Caki2 (cell line): ENCODE results near the gene CCDC74B. TPM values are rescaled to one million over a fixed set of nuclear protein-coding genes. Genes with fewer than 3 reads are reported as not detected.
"Not testable (repeated sequence)": the region's sequence is repeated elsewhere in the genome, so short reads cannot be mapped to it uniquely, and the experiment has no call there.

Experiments used
- DNase-seq: peaks from one replicate; pipeline ENCODE4 v3.0.0-alpha.2; 2015; ENCODE audit warnings: low read depth
- in situ Hi-C: cut with HindIII; loops from 2 replicates; pipeline ENCODE4 v1.10.0; 2016; ENCODE audit warnings: low sequenced_read_pairs, low pct_unique_long_range_greater_than_20kb, mixed read lengths
- total RNA-seq: library from RNA; depleted of rRNA; stranded (reverse); fragments of >200 nt; shearing (Covaris generic); gene quantifications from 2 replicates; pipeline ENCODE4 v1.2.3, GENCODE V29; 2014; ENCODE audit warnings: low replicate concordance; rRNA removed

CCDC74B gene
- total RNA-seq = 19.9 and 37.3 TPM in 2 replicates

DNA sequence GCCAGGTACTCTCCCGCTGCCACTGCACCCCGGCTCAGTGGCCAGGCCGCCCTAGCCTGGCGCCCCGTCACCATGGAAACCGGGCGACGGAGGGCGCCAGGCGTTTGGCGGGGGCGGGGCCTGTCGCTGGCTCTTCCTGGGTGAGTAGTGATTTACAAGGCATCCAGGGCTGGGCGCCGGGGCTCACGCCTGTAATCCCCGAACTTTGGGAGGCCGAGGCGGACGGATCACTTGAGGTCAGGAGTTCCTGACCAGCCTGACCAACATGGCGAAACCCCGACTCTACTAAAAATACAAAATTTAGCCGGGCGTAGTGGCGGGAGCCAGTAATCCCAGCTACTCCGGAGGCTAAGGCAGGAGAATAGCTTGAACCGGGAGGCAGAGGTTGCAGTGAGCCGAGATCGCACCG is at the start of gene CCDC74B:
Gene CCDC74B, minus strand, starts transcription at position 107 of the 409 bp plus-strand sequence. CDS start 116 bp downstream, outside the sequence.
- in situ Hi-C loops = not testable (repeated sequence)

DNA sequence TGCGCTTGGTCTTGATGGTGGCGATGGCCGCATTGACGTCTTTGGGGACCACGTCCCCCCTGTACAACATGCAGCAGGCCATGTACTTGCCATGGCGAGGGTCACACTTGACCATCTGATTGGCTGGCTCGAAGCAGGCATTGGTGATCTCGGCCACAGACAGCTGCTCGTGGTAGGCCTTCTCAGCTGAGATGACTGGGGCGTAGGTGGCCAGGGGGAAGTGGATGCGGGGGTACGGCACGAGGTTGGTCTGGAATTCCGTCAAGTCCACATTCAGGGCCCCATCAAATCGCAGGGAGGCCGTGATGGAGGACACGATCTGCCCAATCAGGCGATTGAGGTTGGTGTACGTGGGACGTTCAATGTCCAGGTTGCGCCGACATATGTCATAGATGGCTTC is 48.9 kb upstream of the CCDC74B start:
- DNase-seq, in situ Hi-C loops: not testable (repeated sequence)

More for the DNA sequence above, at the start of gene CCDC74B:
- DNase-seq = peak; percentile 56

DNA sequence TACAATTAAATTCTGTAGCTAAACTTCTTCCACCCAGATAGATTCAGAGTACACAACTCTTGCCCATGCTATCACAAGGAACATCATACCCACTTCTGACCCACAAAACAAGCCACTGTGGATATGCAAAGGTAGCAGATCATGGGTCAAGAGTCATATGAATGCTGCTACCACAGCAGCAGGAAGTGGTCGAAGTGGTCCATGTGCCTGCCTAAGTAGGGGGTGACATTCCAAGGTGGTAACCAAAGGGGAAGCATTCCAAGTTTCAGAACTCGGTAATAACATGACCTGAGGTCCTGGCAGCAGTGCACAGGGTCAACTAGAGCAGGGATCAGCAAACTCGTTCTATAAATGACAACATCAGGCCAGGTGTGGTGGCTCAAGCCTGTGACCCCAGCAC is 47.5 kb upstream of the CCDC74B start:
- not testable (repeated sequence) for DNase-seq

DNA sequence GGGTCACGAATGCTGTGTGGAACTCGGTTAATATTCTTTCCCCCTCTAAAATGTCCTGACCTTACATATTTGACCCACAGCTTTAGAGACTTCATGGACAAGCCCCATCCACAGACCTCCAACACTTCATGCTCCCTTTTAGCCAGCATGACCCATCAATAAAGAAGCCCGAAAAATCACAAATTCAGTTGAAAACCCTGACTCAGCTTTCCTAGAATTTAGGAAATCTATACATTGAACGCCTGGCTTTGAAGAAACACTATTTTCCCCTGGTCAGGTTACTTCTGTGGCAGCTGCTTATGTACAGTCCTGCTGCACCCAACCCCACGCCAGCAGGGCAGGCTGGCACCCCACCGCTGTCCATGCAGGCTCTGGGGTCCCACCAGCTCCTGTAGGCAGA is 46.4 kb upstream of the CCDC74B start:
- in situ Hi-C loops, DNase-seq: not testable (repeated sequence)

More for the DNA sequence above, 47.5 kb upstream of the CCDC74B start:
- in situ Hi-C loops = not testable (repeated sequence)

DNA sequence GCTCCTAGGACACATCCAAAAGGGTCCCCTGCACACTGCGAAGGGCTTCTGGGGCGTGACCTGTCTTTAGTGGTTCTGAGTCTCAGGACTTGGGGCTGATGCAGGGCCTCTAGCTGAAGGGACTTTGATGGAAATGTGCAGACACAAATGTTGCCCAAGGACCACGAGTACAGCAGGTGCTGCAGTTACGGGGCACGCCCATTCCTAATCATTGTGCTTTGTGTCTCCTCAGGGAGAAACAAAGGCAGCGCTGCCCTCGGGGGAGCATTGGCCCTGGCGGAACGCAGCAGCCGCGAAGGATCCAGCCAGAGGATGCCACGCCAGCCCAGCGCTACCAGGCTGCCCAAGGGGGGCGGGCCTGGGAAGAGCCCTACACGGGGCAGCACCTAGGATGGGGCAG is 45.3 kb upstream of the CCDC74B start:
- in situ Hi-C loops = no loop called here
- DNase-seq = no peak

DNA sequence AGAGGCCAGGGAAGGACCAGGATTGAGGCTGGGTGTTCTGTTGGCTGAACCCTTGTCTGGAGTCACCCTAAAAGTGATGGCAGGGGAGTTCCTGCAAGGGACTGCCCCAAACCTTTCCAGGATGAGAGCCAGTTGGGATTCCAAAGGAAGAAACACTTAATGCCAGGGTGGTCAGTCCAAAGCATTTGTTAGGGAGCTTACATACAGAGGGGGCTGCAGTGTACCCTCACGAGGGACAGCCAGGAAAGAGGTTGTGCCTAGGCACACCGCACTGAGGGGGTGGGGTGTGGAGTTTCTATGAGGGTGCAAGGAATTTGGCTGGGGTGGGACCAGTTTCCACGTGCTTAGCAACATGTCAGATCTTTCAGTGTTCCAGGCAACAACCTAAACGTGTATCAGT is 44.0 kb upstream of the CCDC74B start:
- in situ Hi-C loops, DNase-seq: not testable (repeated sequence)

DNA sequence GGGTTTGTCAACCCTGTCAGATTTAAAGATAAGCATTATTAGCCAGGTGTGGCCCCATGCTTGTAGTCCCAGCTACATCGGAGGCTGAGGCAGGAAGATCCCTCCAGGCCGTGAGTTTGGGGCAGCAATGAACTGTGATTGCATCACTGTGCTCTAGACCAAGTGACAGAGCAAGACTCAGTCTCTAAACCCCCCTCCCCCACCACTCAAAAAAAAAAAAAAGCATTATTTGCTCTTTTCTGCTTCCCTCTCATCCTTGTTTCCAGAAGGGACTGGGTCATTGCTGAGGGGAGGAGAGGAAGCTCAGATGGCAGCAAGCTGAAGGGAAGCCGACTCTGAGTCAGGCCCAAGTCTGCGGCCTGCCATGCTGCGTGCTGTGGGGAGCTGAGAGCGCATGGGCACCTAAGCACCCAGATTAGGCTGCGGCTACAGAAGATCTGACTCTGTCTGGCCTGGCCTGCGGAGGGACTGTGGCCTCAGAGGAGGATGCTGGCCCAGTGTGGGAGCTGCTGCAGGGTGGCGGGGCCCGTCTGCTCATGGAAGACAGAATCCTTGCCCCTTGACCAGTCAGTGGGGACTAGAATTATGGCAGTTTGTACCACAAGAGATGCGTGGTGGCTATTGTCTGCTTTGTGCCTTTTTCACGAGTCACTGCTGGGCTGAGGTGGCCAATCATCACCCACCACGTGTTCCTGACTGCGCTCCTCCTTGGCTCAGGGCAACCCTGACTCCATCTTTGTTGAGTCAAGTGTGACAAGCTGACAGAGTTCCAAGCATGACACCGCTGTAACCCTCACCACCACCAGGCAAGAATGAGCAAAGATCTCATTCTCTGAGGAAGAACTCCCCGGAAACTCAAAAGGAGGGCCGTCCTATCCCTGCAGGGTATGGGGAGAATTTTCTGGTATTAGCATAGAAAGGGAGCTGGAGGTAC is 43.2 kb upstream of the CCDC74B start:
- in situ Hi-C loops, DNase-seq: not testable (repeated sequence)

DNA sequence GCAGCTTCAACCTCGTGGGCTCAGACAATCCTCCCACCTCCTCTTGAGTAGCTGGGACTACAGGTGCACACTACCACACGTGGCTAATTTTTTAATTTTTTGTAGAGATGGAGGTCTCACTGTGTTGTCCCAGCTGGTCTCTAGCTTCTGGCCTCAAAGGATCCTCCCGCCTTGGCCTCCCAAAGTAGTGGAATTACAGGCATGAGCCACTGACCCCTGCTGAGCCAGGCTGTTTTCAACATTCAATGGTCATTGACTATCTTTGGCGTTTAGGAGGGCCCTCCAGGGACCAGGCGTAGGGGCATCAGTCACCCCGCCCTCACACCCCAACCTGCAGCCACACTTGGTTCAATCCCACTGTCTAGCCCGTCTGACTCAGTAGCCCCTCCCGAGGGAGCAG is 42.4 kb upstream of the CCDC74B start:
- in situ Hi-C loops = no loop called here
- no peak for DNase-seq

DNA sequence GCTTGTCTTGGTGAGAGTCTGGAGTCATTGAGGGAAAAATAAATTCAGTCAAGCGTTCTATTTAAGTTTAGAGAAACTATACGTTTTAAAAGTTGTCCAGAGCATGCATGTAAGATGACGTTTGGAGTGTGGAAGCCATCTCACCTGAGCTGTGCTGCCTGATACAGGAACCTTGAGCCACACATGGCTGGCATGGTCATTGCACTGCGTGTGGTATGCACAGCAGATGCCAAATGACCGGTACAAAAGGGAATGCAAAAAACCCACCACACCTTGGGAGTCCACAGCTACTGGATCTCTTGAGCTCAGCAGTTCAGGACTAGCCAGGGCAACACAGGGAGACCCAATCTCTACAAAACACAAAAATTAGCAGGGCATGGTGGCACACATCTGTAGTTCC is 41.5 kb upstream of the CCDC74B start:
- DNase-seq = no peak
- in situ Hi-C loops = no loop called here

DNA sequence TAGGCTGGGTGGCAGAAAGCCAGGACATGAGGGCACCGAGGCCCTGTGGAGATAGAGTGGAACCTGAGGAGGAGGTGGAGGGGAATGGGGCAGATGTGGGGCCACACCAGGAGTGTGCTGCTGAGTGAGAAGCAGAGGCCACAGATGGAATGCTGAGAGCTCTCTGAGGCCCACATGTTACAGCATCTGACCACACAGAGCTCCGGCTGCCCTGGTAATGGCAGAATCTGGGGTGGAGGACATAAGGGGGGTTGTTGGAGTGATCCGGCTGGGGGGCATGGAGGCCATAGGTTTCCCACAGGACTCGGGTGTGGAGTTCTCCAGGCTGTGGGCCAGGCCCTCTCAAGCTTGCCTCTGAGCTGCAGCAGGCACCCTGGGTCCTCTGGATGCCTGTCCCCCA is 41.0 kb upstream of the CCDC74B start:
- in situ Hi-C loops = no loop called here
- no peak for DNase-seq

DNA sequence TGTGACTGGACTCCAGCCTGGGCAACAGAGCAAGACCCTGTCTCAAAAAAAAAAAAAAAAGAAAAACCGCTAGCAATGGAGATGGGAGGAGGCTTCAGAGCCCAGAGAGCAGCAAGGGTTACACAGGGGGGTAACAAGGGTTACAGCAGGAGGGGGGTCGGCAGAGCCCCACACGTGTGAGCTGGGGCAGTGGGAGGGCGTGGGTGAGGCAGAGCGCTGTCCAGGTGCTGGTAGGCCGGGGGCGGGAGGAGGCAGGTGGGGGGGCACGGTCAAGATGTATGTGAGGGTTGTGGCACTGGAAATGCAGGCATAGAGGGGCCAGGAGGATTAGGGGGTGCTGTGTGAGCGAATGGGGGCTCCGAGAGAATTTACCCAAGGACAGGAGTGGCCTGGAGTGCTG is 40.5 kb upstream of the CCDC74B start:
- DNase-seq = no peak
- in situ Hi-C loops = no loop called here

DNA sequence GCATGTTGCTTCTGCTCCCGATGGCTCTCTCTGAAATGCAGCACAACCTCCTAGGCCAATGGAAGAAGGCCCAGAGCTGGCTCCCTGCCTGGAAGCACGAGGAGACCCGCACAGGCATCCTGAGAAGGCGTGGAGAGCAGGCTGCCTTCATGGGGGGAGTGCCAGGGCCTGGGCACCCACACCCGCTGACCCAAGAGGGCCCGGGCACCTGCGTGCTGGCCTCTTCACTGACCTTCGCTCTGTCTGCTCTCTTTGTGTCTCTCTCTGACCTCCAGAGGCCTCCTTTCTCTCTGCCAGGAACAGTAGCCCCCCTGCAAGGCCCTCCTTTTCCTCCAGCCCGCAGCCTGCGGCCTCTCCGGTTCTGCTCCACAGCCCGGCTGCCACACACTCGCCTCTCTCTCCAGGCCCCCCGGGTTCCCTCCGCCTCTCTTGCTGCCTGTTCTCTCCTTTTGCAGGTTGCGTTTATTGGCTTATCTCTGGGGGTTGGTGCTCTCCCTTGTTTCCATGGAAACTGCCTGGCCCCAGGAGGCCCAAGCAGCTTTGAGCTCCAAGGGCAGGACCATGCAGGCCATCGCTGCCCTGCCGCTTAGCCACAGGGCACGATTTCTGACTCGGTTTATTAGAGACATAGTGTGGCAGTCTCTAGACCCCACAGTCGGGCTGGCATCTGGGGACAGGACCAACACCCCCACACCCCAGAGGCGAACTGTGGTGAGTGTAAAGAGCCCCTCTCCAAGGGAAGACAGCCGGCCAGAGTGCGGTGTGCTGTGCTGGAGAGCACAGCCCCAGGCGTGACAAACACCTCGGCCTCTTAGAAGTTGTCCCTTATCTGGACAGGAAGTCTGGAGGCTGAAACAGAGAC is 38.8 kb upstream of the CCDC74B start:
- in situ Hi-C loops = no loop called here
- DNase-seq = no peak

DNA sequence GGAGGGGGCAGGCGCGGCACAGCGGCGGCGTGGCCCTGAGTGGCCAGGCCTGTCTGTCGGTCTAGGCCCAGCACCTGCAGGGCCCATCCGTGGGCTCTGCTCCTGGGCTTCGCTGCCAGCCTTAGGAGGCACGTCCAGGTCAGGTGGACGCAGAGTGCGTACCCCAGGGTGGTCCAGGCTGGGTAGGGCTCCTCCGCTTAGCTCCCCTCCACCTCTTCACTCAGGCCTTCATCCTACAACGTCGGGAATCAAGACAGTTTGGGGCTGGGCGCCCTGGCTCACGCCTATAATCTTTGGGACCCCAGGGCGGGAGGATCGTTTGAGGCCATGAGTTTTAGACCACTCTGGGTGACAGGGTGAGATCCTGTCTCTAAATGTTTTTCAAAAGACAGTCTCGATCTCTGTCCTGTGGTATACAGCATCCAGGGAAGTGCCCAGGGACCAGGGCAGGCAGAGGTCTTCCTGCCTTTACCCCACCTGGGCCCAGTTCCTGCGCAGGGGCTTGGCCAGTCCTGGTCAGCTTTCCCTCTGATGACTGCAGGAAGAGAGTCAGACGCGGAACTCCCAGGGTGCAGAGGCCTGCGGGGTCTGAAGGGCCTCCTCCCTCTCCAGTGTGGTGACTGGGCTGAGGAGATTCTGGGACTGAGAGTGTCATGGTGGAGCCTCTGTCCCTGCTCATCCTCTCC is 38.1 kb upstream of the CCDC74B start:
- in situ Hi-C loops, DNase-seq: not testable (repeated sequence)

DNA sequence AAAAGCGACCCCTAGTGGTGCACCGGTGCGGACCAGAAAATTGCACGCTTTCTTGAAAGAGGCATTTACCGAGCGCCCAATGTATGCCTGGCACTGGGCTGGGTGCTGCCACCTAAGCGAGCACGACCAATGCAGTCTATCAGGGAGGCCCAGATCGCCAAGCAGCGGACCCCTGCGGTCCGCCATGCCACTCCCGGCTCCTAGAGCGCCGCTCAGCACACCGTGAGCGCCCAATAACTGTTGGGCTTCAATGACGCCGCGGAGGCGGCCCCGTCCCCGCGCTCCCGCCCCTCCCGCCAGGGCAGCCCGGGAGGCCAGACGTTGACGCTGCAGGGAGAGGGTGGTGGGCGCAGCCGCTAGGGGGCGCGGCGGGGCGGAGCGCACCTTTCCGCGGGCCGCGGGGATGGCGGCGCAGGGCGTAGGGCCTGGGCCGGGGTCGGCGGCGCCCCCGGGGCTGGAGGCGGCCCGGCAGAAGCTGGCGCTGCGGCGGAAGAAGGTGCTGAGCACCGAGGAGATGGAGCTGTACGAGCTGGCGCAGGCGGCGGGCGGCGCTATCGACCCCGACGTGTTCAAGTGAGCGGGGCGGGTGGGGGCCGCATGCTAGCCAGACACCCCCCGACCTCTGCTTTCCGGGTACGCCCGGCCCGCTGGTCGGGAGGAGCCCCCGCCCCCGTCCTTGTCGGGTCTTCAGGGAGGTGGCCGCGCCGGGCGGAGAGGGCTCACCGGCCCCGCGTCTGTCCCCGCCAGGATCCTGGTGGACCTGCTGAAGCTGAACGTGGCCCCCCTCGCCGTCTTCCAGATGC is 37.2 kb upstream of the CCDC74B start, which contains the start of gene MZT2B:
Gene MZT2B, plus strand, starts transcription at position 383 of the 803 bp plus-strand sequence. Its CDS starts 21 bp downstream, at position 404.
- DNase-seq = peak; percentile 81

DNA sequence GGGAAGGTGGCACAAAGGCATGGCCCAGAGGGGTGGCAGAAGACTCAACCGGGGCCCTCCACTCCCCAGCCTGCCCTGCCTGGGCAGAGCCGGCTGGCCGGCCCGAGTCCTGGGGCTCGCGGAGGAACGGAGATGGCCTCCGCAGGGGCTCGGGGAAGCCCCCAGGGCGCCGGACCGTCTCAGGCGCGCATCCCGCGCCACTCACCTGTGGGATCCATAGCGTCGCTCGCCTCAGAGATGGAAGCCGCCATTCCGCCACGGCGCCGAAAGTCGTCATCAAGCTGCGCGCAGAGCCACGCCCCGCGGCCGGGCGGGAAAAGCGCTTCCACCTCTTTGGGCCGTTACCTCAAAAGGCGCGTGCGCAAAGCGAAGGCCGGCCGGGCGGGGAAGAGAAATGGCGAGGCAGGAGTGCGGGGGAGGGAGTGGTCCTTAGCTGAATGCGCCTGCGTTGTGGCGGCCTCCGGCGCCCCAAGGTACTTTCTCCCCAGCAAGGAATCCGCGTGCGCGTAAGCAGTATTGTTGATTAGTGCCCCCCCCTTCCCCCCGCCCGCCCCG is 36.5 kb upstream of the CCDC74B start, which contains the start of gene SMPD4:
Gene SMPD4, minus strand, starts transcription at position 278 of the 555 bp plus-strand sequence. CDS start 5,010 bp downstream, outside the sequence.
- peak; percentile 92 for DNase-seq
- in situ Hi-C loops = no loop called here

More for the DNA sequence above, 37.2 kb upstream of the CCDC74B start, which contains the start of gene MZT2B:
- in situ Hi-C loops = not testable (repeated sequence)

DNA sequence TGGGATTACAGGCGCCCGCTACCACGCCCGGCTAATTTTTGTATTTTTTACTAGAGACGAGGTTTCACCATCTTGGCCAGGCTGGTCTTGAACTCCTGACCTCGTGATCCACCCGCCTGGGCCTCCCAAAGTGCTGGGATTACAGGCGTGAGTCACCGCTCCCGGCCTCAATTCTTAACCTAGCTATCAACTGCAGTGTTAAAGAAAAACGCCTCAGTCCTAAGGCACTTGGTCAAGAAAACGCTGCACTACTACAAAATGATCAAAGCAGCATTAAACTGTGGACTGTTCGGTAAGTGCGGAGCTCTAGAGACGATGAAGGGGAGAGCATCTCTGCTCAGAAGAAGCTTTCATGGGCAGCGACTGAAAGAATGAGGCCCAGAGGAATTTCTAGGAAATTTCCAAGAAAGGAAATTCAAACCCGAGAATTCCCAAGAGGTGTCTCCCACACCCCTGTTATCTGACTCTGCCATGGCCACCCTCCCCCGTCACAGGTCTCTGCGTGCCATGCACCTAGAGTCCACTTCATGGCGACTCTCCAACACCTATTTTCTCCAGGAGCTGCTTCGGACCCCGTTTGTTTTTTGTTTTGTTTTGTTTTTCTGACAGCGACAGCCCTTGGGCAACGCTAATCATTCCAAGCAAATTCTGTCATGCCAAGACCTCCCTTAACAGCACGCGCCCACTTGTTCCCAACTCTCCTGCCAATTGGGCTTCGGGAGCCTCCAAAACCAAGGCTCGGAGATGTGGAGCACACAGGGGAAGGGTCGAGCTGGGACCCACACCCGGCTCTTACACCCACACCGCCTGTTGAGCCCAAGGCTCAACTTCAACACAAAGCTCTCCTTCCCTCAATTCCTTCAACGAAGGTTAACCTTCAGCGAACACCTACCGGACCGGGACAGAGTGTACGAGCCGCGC is 35.8 kb upstream of the CCDC74B start:
- DNase-seq = peak; percentile 19
- in situ Hi-C loops = not testable (repeated sequence)
